Embryonic facial prominence (tissue), 1 donor: ENCODE measurements around the gene MAMSTR.
"Not testable (repeated sequence)": the region's sequence is repeated elsewhere in the genome, so short reads cannot be mapped to it uniquely, and the experiment has no call there.

Experiments used
- DNase-seq: peaks from one replicate; pipeline ENCODE4 v3.0.0-alpha.2; 2016; ENCODE audit errors: extremely low spot score

Gene MAMSTR

GRCh38 chr19:48719263-48720171 is at the start of gene MAMSTR:
Gene MAMSTR, minus strand, starts transcription at chr19:48719725. Its CDS starts 694 bp downstream, at chr19:48719031.
- DNase-seq = no peak

GRCh38 chr19:48768994-48769713 is 49.6 kb upstream of the MAMSTR start:
- DNase-seq = no peak

GRCh38 chr19:48768171-48768753 is 48.7 kb upstream of the MAMSTR start:
- not testable (repeated sequence) for DNase-seq

GRCh38 chr19:48765816-48766215 is 46.3 kb upstream of the MAMSTR start:
- not testable (repeated sequence) for DNase-seq

DNA sequence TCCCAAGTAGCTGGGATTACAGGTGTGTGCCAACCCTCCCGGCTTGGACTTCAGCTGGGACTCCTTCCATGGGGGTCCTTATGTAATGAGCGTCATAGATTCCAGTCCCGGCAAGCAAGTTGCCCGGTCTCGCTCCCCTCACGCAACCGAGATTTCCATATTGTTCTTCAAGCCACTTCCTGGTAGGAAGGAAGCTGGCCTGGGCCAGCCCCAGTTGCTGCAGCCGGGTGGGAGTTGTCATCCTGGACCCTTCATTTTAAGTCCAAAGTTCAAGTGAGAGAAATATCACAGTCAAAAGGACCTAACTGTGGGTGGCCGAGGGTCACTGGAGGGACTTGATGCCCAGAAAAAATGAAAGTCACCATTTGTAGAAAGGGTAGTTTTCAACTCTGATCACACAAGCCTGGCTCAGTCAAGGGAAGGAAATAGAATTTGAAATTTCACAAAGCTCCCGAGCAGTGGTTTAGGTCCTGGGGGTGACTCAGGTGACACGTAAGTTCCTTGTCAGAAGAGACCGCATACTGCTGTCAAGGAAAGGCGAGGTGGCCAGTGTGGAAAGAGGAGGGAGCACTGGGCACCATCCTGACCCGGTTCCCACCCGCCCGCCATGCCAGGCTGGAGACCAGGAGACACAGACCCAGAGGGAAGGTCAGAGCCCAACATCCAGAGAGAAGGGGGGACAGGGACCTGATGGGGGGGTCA is 41.1 kb upstream of the MAMSTR start:
- DNase-seq = no peak

DNA sequence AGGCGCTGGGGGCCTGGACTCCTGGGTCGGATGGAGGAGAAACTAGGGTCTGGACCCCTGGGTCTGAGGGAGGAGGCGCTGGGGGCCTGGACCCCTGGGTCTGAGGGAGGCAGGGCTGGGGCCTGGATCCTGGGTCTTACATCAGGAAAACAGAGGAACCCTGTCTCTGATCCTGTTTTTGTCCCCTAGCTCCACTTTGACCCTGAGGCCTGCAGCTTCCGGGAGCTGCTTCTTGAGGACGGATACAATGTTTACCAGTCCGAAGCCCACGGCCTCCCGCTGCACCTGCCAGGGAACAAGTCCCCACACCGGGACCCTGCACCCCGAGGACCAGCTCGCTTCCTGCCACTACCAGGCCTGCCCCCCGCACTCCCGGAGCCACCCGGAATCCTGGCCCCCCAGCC is 38.2 kb upstream of the MAMSTR start:
- no peak for DNase-seq

- DNase-seq = no peak
Observed at GRCh38 chr19:48757089-48757675, 37.7 kb upstream of the MAMSTR start.

- no peak for DNase-seq
Observed at GRCh38 chr19:48756686-48757085, 37.2 kb upstream of the MAMSTR start.

- DNase-seq = no peak
Observed at GRCh38 chr19:48756212-48756611, 36.7 kb upstream of the MAMSTR start.

DNA sequence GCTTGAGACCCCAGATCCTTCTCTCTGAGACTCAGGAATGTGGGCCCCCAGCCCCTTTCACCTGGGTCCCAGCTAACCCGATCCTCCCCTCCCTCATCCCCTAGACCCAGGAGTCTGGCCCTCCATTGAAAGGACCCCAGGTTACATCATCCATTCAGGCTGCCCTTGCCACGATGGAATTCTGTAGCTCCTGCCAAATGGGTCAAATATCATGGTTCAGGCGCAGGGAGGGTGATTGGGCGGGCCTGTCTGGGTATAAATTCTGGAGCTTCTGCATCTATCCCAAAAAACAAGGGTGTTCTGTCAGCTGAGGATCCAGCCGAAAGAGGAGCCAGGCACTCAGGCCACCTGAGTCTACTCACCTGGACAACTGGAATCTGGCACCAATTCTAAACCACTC is 36.3 kb upstream of the MAMSTR start:
- DNase-seq = no peak

DNA sequence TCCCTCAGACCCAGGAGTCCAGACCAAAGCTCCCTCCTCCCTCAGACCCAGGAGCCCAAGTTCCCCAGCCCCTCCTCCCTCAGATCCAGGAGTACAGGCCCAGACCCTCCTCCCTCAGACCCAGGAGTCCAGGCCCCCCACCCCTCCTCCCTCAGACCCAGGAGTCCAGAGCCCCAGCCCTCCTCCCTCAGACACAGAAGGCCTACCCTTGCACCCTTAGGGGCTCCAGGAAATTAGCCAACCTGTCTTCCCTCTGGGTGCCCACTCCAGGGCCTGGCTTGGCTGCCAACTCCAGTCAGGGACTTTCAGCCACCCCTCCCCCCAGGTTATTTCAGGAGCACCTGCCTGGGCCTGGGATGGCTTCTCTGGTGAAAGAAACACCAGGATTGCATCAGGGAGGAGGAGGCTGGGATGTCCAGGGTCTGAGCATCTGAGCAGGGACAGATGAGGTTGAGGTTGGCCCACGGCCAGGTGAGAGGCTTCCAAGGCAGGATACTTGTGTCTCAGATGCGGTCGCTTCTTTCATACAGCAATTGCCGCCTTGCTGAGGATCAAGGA is 35.6 kb upstream of the MAMSTR start, which contains the start of gene FGF21:
FGF21 (plus strand) TSS at position 441 of the 558 bp plus-strand sequence. CDS start 713 bp downstream, outside the sequence.
- DNase-seq = no peak

DNA sequence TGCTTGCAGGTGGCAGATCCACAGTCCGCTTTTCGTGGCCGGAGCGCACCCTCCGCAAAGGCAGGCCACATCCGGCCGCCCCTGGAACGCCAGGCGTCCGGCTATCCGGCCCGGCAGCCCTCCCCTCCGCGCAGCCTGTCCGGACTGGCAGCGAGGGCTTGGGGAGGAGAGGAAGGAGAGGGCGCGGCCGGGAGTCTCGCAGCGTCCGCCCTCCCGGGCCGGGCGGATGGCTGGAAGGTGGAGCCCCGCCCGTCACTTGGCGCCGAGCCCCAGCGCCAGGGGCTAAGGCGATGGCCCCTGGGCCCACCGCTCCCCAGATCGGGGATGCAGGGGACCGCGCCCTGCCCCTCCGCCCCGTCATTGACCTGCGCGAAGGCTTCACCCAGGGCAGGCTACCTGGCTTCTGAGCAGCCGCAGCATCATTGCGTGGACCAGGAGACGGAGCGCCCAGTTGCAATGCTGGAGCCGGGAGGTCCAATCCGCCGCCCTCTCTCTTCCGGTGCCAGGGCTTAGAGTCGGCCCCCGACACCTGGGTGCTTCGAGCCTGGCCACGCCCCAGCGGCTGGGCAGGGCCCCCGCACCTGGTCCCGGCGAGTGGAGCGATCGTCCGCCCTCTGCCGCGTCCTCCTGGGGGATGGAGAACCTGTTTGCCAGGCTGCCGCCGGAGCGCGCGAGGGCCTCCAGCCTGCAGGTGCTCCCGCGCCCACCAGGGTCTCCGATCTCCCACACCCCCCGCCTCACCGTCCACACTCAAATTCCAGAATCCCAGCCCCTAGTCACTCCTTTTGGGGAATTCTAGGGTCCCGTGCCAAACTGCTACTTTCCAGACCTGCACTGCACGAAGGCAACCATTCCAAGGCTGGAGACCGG is 33.2 kb upstream of the MAMSTR start, which contains the start of gene FUT1:
FUT1 (minus strand) TSS at position 146 of the 870 bp plus-strand sequence. CDS start 1,360 bp downstream, outside the sequence.
- DNase-seq = no peak

DNA sequence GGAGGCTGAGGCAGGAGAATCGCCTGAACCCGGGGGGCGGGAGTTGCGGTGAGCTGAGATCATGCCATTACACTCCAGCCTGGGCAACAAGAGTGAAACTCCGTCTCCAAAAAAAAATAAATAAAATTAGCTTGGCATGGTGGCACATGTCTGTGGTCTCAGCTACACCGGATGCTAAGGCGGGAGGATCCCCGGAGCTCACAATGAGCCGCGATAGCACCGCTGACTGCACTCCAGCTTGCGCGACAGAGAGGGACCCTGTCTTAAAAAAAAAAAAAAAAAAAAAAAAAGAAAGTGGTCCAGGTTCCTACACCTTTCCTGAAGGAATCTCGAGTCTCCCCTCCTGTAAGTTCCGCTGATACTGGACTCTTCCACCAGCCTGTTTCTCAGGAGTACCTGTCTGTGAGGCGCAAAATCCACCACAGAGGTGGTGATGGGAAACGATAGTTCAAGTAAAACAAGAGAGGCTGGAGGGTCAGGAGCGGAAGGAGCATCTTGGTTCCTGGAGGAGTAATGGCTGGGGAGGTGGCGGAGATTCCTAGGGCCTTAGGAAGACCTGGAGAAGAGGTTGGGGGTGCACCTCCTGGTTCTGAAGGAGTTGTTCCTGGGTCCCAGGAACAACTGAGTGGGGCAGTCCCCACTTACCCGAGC is 32.4 kb upstream of the MAMSTR start:
- no peak for DNase-seq

GRCh38 chr19:48750771-48751504 is 31.4 kb upstream of the MAMSTR start:
- DNase-seq = no peak

DNA sequence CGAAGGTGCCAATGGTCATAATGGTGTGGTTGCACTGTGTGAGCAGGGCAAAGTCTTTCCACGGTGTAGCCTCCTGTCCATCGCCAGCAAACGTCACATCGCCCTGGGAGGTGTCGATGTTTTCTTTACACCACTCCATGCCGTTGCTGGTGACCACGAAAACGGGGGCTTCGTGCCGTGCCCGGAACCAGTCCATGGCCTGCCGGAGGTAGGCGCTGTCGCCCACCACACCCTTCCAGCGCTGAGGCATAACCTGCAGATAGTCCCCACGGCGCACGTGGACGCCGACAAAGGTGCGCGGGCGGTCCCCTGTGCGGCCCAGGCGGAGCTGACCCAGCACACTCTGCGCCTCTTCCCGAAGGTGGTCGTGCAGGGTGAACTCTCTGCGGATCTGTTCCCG is 30.8 kb upstream of the MAMSTR start:
- DNase-seq = no peak

DNA sequence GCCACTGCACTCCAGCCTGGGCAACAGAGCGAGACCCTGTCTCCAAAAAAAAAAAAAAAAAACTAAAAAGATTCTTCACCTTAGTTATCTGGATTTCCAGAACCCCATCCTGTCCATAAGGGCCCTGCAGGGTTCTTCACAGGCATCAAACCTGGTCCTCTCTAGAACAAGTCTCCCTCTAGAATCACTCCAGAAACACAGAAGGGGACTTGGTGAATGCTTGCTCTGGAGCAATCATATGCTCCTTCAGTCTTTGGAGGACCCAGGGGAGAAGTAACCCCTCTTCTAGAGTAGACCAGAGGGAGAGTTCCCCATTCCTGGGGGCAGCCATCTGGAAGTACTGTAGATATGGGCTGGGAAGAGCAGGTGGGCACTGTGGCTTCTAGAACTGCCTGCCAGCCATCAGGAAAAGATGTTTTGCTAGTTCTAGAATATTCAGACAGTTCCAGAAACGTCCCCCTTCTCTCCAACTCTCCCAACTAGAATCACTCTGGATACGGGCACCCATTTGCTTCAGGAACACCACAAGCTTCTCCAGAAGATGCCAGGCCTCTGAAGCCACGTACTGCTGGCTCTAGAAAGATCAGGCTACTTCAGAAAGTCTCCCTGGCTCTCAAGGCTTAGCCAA is 30.2 kb upstream of the MAMSTR start:
- no peak for DNase-seq

DNA sequence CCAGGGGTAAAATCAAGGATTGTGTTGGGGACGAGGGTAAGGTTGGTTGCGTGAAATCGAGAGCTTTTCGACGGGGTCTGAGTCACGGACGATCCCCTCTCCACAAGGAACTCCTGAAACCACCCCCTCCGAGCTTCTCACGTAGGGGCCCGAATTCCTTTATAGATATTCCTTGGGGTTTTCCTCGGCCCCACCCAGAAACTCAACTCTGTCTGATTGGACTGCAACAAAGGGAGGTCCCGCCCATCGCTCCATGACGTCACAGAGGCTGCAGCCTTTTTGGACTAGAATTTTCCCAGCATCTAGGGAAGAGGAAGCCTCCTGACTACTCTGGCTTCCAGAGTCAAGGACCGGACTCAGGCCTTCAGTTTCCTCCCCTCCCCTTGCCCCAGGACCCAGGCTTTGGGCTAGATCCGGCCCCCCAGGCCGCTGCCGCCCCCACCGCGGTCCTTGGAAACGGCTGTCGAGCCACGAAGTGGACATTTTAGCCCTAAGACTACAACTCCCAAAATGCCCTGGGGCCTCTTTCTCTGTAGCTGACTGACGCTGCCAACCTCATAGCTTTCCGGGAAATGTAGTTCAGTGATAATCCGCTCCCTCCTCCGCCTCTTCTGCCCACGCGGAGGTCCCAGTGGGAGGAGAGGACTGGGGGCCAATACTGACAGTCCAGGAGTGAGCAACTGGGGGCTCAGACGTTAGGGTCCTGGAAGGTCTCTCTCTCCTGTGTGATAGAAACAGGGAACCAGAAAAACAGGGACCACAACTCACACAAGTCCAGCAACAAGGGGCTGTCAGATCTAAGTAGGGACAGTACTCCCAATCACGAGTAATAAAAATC is 27.4 kb upstream of the MAMSTR start, which contains the start of gene IZUMO1:
IZUMO1 (minus strand) TSS at position 172 of the 838 bp plus-strand sequence. CDS start 1,050 bp downstream, outside the sequence.
- DNase-seq = peak; percentile 84
